HG02623 (cell line): ENCODE measurements around the gene VRTN.
"Not testable (repeated sequence)": the region's sequence is repeated elsewhere in the genome, so short reads cannot be mapped to it uniquely, and the experiment has no call there.

Experiments used
- ATAC-seq: cut with Tn5 transposase; IDR thresholded peaks from one replicate; pipeline ENCODE4 v1.9.1; 2021; ENCODE audit warnings: moderate library complexity; ENCODE audit not compliant: unreplicated experiment

The VRTN gene

GRCh38 chr14:74348735-74349463 lies 628 bp downstream of the VRTN start:
- no peak for ATAC-seq

GRCh38 chr14:74349757-74350156 lies 1.5 kb downstream of the VRTN start:
- ATAC-seq = no peak

- no peak for ATAC-seq
These were observed 2.1 kb downstream of the VRTN start for GRCh38 chr14:74350211-74350927.

- no peak for ATAC-seq
These were observed 2.7 kb downstream of the VRTN start for GRCh38 chr14:74350928-74351323.

GRCh38 chr14:74356892-74357575 lies 8.8 kb downstream of the VRTN start:
- no peak for ATAC-seq

DNA sequence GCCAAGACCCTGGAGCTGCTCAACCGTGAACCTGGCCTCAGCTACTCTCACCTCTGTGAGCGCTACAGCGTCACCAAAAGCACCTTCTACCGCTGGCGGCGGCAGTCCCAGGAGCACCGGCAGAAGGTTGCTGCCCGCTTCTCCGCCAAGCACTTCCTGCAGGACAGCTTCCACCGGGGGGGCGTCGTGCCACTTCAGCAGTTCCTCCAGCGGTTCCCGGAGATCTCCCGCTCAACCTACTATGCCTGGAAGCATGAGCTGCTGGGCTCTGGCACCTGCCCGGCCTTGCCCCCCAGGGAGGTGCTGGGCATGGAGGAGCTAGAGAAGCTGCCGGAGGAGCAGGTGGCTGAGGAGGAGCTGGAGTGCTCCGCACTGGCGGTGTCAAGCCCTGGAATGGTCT lies 9.3 kb downstream of the VRTN start:
- ATAC-seq = no peak

- no peak for ATAC-seq
These were observed 10.0 kb downstream of the VRTN start for GRCh38 chr14:74358176-74358829.

DNA sequence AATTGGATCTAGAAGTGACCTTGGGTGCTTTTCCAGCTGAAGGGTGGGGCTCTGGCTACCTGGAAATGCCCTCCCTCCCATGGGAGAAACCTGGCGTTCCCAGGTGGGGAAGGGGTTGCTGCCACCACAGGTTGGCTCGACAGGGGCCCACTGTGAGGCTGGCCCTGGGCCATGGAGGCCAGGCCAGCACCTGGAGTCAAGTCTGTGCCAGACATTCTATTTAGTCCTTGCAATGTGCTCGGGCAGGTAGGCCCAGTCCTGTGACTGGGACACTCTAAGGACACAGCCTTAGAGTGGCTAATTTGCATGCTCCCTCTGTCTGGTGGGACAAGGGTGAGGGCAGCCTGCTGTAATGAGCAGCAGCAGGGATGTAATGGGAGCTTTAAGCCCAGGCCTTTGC lies 11.9 kb downstream of the VRTN start:
- ATAC-seq = no peak

DNA sequence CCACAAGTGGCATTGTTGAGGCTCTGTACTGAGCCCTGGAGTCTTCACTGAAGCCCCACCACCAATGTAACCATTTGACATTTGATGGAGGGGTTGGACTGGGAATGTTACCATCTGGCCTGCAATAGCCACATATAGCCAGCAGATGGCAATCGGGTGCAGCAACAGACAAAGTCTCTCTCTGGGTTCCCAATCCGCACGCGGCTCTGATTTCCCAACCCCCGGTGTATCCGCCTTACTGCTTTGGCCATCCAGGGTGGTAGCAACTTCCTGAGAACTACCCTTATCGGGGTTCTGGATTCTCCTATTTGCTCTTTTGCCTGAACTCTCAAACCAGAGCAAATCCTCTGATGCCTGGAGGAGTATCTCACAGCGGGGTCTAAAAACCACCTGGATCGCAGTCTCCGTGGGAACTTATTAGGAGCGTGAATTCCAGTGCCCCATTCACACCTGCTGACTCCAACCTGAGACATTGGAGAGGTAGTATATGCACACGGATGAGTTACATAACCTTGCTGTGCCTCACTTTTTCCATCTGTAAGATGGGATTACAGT lies 14.2 kb downstream of the VRTN start:
- no peak for ATAC-seq

DNA sequence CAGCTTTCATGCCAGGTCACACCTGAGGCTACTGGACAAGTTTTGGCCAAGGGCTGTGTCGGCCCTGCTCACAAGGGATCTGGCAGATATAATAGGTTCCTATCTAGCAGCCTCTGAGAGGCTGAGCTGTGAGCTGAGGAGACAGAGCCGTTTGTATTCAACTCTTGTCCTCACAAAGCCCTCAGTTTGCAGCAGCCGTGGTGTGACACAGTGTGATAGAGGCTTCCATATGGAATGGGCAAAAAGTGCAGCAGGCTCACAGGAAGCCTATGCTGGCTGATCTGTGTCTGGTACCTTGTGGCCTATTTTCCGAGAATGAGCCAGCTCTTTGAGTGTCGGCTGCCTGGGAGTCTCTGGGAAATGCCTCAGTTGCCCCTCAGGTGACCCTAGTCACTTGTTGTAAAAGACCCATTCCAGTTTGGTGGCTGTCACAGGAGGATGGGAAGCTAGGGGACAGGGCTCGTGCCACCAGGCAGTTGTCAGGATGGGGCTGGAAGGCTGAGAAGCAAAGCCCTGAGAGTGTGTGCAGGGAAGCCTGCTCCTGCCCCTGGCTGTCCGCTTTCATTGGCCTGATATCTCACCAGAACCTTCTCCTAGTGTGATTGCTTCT lies 16.1 kb downstream of the VRTN start:
- no peak for ATAC-seq

DNA sequence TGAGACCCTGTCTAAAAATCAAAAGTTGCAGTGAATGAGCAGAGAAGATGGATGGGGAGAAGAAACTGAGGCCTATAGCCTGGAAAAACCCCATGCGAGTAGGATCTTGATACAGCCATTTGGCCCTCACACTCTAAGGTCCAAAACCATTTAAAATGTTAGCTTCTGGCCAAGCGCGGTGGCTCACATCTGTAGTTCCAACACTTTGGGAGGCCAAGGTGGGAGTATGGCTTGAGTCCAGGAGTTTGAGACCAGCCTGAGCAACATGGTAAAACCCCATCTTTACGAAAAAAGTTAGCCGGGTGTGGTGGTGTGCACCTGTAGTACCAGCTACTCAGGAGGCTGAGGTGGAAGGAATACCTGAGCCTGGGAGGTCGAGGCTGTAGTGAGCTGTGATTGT lies 19.8 kb downstream of the VRTN start:
- ATAC-seq = no peak

- no peak for ATAC-seq
These were observed 20.2 kb downstream of the VRTN start for GRCh38 chr14:74368441-74368840.

GRCh38 chr14:74377976-74378690 lies 29.9 kb downstream of the VRTN start:
- no peak for ATAC-seq

DNA sequence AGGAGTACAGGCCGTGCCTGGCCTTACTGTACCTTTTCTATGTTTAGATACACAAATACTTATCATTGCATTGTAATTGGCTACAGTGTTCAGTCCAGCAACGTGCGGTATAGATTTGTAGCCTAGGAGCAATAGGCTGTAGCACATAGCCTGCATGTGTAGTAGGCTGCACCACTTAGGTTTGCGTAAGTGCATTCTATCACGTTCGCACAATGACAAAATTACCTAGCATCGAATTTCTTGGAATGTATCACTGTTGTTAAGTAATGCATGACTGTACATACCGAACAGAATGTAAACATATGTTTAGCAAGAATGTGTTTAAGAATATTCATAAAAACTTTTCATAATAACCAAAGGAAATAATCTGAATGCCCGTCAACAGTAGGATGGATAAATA lies 31.9 kb downstream of the VRTN start:
- no peak for ATAC-seq

DNA sequence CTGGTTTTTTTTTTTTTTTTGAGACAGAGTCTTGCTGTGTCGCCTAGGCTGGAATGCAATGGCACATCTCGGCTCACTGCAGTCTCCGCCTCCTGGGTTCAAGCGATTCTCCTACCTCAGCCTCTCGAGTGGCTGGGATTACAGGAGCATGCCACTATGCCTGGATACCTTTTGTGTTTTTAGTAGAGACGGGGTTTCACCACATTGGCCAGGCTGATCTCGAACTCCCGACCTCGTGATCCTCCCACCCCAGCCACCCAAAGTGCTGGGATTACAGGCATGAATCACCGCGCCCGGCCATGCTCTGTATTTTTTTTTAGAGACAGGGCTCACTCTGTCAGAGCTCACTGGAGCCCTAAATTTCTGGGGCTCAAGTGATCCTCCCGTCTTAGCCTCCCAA lies 32.6 kb downstream of the VRTN start:
- no peak for ATAC-seq

GRCh38 chr14:74381571-74381970 lies 33.3 kb downstream of the VRTN start:
- ATAC-seq = not testable (repeated sequence)

GRCh38 chr14:74382231-74382630 lies 34.0 kb downstream of the VRTN start:
- ATAC-seq = no peak

DNA sequence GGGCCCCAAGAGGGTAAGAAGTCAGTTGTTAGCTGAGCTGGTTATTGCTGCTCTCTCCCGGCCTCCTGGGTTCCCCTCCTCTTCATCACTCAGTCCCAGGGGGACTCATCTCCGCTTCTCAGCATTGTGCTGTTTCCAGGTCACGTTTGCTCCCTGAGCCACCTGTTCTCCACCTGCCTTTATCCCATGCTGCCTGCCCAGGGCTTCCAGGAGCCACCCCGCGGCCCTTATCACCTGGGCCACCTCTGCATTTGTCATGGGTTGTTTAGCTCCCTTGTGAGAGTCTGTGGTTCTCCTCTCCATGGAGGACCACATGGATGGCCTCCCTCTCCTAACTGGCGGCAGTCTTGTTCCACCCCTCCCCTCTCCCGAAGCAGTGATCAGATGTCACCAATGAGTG lies 41.7 kb downstream of the VRTN start:
- ATAC-seq = no peak

DNA sequence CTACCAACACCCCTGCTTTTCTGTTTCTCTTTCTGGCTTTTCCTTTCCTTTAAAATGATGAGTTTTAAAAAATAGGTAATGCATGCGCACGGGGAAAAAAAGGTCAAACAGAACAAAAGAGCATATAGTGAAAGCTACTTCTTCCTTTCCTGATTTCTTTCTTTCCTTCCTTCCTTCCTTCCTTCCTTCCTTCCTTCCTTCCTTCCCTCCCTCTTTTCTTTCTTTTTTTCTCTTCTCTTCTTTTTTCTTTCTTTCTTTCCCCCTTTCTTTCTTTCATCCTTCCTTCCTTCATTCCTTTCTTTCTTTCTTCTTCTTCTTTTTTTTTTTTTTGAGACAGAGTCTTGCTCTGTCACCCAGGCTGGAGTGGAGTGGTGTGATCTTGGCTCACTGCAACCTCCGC lies 42.2 kb downstream of the VRTN start:
- ATAC-seq = not testable (repeated sequence)

DNA sequence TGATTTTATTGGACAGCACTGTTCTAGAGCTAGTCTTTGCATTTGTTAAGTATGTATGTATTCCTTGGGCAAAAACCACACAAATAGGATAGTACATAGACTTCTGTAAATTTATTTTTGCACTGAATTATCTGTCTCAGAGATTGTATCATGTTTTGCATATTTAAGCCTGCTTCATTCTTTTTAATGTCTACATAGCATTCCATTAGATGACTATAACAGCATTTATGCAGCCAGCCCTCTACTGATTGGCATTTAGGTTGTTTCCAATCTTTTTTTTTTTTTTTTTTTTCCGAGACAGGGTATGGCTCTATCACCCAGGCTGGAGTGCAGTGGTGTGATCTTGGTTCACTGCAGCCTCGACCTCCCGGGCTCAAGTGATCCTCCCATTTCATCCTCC lies 43.2 kb downstream of the VRTN start:
- no peak for ATAC-seq
